ENCODE results near the gene CTNND1. TPM values are rescaled to one million over a fixed set of nuclear protein-coding genes. Genes with fewer than 3 reads are reported as not detected.

The CTNND1 gene
- total and polyA plus RNA-seq, 9 donors: 106 to 145 (median 126) TPM

DNA sequence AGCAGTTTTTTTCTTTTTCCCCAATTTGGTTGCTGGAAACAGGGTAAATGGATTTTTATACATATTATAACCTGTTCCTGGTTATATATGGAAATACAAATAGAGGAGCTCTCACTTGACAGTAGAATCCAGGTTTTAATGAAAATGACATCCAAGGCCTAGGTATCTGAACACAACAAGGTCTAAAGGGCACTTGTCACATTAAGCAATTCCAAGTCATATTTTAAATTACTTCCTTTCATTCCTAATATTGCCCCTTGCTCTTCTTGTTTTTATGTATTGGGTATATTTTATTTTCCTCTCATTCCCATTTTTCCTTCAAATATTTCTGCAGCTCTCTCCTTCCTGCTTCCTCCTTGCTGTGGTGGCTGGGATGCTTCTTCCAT lies 27.1 kb downstream of the CTNND1 start:
- no peak overlapping the region for H3K4me3 ChIP-seq (ENCODE audit: low read length)
- no peaks in the 10 kb centered on the region for H3K27me3 ChIP-seq (ENCODE audit: control insufficient read depth, insufficient read depth, low read length)
- H3K27ac ChIP-seq (ENCODE audit: low read length): no peak overlapping the region
- peaks cover 25% of the 10 kb centered on the region for H3K36me3 ChIP-seq (ENCODE audit: control insufficient read depth, insufficient read depth, low read length)
- peaks cover 9% of the 10 kb centered on the region for H3K4me1 ChIP-seq (ENCODE audit: control insufficient read depth, insufficient read depth, low read length)
- no peak for DNase-seq
- H3K9me3 ChIP-seq (replicated peaks; ENCODE audit: control insufficient read depth, low read depth, low read length): no peaks in the 10 kb centered on the region

DNA sequence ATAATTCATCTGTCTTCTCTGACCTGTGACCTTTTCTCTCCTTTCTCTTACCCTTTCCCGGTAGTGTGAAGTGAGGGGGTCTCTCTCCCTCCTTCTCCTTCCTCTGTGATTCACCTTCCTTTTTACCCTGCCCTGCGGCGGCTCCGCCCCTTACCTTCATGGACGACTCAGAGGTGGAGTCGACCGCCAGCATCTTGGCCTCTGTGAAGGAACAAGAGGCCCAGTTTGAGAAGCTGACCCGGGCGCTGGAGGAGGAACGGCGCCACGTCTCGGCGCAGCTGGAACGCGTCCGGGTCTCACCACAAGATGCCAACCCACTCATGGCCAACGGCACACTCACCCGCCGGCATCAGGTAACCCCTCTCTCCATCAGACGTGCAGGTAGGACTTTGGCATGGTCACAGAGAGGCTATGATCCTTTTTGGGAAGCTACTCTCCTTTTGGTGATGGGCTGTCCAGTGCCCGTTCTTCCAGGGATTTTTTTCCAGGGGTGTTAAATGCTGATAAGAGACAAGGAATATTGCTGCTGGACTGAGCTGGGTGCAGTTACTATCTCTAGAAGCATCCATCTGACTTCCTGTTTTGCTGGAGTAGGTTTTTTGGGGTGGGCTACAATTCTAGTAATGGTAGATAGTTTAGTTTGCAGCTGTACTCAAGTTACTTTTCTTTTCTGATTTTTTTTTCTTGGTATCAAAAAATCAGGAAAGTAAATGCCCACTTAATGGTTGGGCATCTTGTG lies 29.9 kb downstream of the CTNND1 start:
- peaks cover 7% of the 10 kb centered on the region for H3K4me1 ChIP-seq (ENCODE audit: control insufficient read depth, insufficient read depth, low read length)
- no peak overlapping the region for H3K4me3 ChIP-seq (ENCODE audit: low read length)
- H3K27ac ChIP-seq (ENCODE audit: low read length): peak overlapping the region; percentile 71
- no peaks in the 10 kb centered on the region for H3K27me3 ChIP-seq (ENCODE audit: control insufficient read depth, insufficient read depth, low read length)
- 91% methylated on average over 13 of the region's 22 CpGs for WGBS (ENCODE audit: insufficient coverage)
- DNase-seq: no peak
- H3K36me3 ChIP-seq (ENCODE audit: control insufficient read depth, insufficient read depth, low read length): peaks cover 44% of the 10 kb centered on the region
- no peaks in the 10 kb centered on the region for H3K9me3 ChIP-seq (replicated peaks; ENCODE audit: control insufficient read depth, low read depth, low read length)

DNA sequence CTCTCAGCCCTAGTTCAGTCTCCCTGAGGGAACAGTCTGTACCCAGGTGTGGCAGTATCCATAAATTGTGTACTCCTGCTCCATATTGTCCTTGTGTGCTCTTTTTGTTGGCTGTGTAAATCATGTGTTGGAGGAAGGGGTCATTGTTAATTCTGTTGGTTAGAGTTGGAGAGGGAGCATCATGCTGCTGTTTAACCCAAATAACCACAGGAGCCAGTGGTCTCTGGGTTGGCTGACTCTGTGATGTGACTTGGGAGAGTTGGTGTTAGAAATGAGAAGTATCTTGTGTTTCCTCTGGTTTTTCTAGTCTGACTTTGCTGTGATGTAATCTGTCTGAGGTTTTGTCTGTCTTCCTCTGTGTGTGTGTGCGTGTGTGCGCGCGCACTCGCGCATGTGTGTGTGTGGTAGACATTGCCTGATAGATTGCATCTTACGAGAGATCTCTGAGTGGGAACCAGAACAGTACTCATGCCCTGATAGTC lies 30.5 kb downstream of the CTNND1 start:
- peaks cover 7% of the 10 kb centered on the region for H3K4me1 ChIP-seq (ENCODE audit: control insufficient read depth, insufficient read depth, low read length)
- WGBS (ENCODE audit: insufficient coverage): no CpG with 5 or more reads among the region's 7 CpGs
- H3K36me3 ChIP-seq (ENCODE audit: control insufficient read depth, insufficient read depth, low read length): peaks cover 49% of the 10 kb centered on the region
- peak overlapping the region; percentile 71 for H3K27ac ChIP-seq (ENCODE audit: low read length)
- DNase-seq: peak; percentile 79
- no peaks in the 10 kb centered on the region for H3K9me3 ChIP-seq (replicated peaks; ENCODE audit: control insufficient read depth, low read depth, low read length)
- no peaks in the 10 kb centered on the region for H3K27me3 ChIP-seq (ENCODE audit: control insufficient read depth, insufficient read depth, low read length)
- H3K4me3 ChIP-seq (ENCODE audit: low read length): no peak overlapping the region

DNA sequence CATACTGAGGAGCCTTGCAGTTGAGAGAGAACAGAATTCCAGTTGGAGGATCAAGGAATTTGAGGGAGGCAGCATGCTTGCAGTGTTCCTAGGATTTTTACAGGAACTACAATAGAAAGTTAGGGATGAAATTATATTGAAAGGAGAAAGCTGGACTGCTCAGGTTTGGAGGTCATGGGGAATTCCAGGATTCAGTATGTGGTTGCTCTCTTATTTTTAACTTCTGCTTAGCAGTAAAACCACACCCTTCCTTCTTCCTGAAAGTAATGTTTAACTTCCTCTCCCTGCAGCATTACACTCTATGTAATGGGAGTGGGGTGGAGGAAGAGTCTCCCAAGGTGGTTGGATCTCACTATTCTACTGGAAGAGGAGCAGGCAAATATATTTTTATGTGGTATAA lies 31.3 kb downstream of the CTNND1 start:
- H3K9me3 ChIP-seq (replicated peaks; ENCODE audit: control insufficient read depth, low read depth, low read length): no peaks in the 10 kb centered on the region
- peak; percentile 56 for DNase-seq
- peaks cover 7% of the 10 kb centered on the region for H3K4me1 ChIP-seq (ENCODE audit: control insufficient read depth, insufficient read depth, low read length)
- H3K36me3 ChIP-seq (ENCODE audit: control insufficient read depth, insufficient read depth, low read length): peaks cover 51% of the 10 kb centered on the region
- H3K27ac ChIP-seq (ENCODE audit: low read length): peak overlapping the region; percentile 71
- H3K27me3 ChIP-seq (ENCODE audit: control insufficient read depth, insufficient read depth, low read length): no peaks in the 10 kb centered on the region
- H3K4me3 ChIP-seq (ENCODE audit: low read length): no peak overlapping the region

DNA sequence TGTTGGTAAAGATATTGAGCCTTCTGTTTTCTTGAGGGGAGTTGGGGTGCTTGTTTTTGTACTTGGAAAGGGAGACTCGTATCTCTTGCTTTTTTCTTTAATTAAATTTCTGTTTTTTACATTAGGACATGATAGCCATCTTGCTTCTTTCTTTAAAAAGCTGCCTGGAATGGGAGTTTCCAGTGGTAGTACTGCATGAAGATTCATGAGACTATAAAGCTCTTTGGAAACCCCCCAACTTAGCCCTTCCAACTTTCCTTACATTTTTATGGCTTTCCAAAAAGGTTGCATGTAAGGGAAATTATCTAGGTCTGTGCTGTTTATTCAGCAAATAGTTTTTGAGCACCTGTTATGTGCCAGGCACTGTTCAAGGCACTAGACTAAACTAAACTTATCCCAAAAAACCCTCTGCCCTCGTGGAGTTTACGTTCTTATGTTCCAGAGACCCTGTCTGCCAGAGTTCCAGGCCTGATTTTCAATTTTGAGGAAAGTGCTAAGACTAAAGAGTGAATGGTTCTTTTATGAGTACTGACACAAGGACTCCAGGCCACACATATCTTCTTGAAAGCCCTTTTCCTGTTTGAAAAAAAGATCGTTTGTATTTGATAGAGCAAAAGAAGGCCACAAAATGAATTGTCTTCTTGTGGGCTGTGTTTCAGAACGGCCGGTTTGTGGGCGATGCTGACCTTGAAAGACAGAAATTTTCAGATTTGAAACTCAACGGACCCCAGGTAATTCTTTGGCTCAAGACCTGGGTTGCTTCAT lies 31.9 kb downstream of the CTNND1 start:
- H3K9me3 ChIP-seq (replicated peaks; ENCODE audit: control insufficient read depth, low read depth, low read length): no peaks in the 10 kb centered on the region
- peak; percentile 72 for DNase-seq
- no peaks in the 10 kb centered on the region for H3K27me3 ChIP-seq (ENCODE audit: control insufficient read depth, insufficient read depth, low read length)
- peak overlapping the region; percentile 71 for H3K27ac ChIP-seq (ENCODE audit: low read length)
- H3K4me1 ChIP-seq (ENCODE audit: control insufficient read depth, insufficient read depth, low read length): peaks cover 8% of the 10 kb centered on the region
- no CpG with 5 or more reads among the region's 8 CpGs for WGBS (ENCODE audit: insufficient coverage)
- peaks cover 55% of the 10 kb centered on the region for H3K36me3 ChIP-seq (ENCODE audit: control insufficient read depth, insufficient read depth, low read length)
- H3K4me3 ChIP-seq (ENCODE audit: low read length): no peak overlapping the region

DNA sequence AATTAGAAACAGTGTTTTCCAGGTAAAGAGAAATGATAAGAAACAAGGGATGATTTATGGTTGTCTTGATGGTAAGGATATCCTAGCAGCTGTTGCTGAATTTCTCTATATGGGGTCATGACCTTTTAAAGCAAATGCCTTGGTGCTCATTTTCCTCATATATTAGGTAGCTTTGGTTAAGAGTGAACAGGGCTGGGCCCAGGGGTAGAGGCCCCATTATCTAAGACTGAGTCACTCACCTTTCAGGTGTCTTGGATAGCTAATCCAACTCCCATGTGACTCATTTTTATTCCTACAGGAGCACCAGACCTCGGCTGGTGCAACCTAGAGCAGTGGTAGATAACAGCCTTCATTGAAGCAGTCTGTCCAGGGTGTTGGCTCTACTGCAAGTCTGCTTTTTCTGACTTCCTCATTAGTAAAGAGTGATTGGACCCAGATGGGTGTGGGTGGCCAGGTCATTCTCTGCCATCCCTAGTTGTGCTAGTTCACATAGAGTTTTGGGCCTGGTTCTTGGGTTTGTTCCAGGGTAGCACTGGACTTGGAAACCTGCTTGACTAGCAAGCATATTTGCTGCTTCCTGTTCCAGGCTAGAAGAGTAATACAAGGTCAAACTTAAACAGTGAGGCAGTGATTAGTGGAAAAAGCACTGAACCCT lies 37.4 kb downstream of the CTNND1 start:
- H3K27me3 ChIP-seq (ENCODE audit: control insufficient read depth, insufficient read depth, low read length): no peaks in the 10 kb centered on the region
- peaks cover 57% of the 10 kb centered on the region for H3K36me3 ChIP-seq (ENCODE audit: control insufficient read depth, insufficient read depth, low read length)
- peak; percentile 38 for DNase-seq
- no peak overlapping the region for H3K4me3 ChIP-seq (ENCODE audit: low read length)
- peak overlapping the region; percentile 17 for H3K27ac ChIP-seq (ENCODE audit: low read length)
- H3K9me3 ChIP-seq (replicated peaks; ENCODE audit: control insufficient read depth, low read depth, low read length): no peaks in the 10 kb centered on the region
- peaks cover 16% of the 10 kb centered on the region for H3K4me1 ChIP-seq (ENCODE audit: control insufficient read depth, insufficient read depth, low read length)
- no CpG with 5 or more reads among the region's 1 CpG for WGBS (ENCODE audit: insufficient coverage)

DNA sequence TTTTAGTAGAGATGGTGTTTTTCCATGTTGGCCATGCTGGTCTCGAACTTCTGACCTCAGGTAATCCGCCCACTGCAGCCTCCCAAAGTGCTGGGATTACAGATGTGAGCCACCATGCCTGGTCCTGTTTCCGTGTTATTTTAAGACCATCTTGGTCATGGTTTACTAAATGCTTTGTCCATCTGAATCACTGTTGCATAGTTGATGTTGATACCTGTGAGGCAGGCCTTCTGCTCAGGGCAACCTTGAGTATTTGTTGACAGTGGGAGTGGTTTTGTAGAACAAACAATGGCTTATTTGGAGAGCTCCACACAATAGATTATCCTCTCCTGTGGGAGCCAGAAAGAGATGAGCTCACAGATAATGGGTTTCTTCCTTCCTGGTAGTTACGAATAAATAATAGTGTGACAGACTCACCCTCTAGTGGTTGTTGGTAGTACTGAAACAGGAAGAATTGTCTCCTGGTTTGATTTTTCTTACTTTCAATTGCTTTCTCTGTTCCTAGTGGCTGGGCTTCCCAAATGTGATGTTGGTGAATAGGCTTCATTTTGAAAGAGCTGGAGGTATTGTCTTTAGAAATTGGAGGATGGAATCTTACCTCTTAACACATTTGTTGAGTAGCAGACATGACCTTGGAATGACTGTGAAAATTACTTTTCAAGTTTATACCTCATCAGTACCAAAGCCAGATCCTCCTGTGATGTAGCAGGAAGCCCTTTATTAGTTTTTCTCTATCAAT lies 39.0 kb downstream of the CTNND1 start:
- Histone ChIP-seq H3K27me3 (ENCODE audit: control insufficient read depth, insufficient read depth, low read length) (no peaks in the 10 kb centered on the region), H3K4me1 (ENCODE audit: control insufficient read depth, insufficient read depth, low read length) (peaks cover 16% of the 10 kb centered on the region), H3K27ac (ENCODE audit: low read length) (peak overlapping the region; percentile 18), H3K9me3 (replicated peaks; ENCODE audit: control insufficient read depth, low read depth, low read length) (no peaks in the 10 kb centered on the region), H3K36me3 (ENCODE audit: control insufficient read depth, insufficient read depth, low read length) (peaks cover 57% of the 10 kb centered on the region), H3K4me3 (ENCODE audit: low read length) (no peak overlapping the region)
- WGBS (ENCODE audit: insufficient coverage): 85% methylated on average over 2 of the region's 4 CpGs
- peak; percentile 86 for DNase-seq

DNA sequence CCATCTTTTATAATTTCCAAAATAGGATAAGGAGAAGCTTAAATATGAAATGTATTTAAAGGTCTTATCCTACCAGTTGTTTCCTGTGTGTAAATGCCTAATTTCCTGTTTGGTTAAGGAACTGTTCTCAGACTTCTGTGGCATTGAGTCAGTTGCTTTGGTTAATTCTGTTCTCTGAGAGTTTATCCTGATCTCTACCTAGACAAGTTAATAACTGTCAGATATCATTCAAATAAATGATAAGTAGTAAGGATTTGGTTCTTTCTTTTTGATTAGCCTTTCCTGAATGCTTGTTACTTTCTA lies 39.5 kb downstream of the CTNND1 start:
- no peak overlapping the region for H3K4me3 ChIP-seq (ENCODE audit: low read length)
- peaks cover 57% of the 10 kb centered on the region for H3K36me3 ChIP-seq (ENCODE audit: control insufficient read depth, insufficient read depth, low read length)
- DNase-seq: no peak
- H3K4me1 ChIP-seq (ENCODE audit: control insufficient read depth, insufficient read depth, low read length): peaks cover 16% of the 10 kb centered on the region
- H3K27ac ChIP-seq (ENCODE audit: low read length): no peak overlapping the region
- H3K27me3 ChIP-seq (ENCODE audit: control insufficient read depth, insufficient read depth, low read length): no peaks in the 10 kb centered on the region
- no peaks in the 10 kb centered on the region for H3K9me3 ChIP-seq (replicated peaks; ENCODE audit: control insufficient read depth, low read depth, low read length)

DNA sequence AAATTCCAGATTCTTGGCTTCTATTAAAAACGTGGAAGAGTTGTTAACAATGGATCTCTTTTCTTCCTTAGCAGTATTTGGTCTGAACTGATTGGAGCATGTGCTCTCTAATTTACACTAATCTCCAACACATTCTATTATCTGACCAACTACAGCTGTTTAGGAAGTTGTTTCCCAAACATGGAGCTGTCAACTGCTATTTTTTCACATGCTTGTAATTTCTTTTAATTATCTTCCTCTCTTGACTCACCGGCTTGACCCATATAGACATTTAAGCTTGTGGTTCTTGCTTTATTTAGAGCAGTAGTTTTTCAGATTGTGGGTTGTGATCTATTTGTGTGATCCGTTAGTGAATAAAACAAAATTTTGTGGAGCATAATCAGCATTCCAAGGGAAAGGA lies 40.8 kb downstream of the CTNND1 start:
- Histone ChIP-seq H3K27ac (ENCODE audit: low read length) (no peak overlapping the region), H3K36me3 (ENCODE audit: control insufficient read depth, insufficient read depth, low read length) (peaks cover 59% of the 10 kb centered on the region), H3K27me3 (ENCODE audit: control insufficient read depth, insufficient read depth, low read length) (no peaks in the 10 kb centered on the region), H3K4me1 (ENCODE audit: control insufficient read depth, insufficient read depth, low read length) (peaks cover 16% of the 10 kb centered on the region), H3K4me3 (ENCODE audit: low read length) (no peak overlapping the region), H3K9me3 (replicated peaks; ENCODE audit: control insufficient read depth, low read depth, low read length) (no peaks in the 10 kb centered on the region)
- 100% methylated on average over 1 of the region's 3 CpGs for WGBS (ENCODE audit: insufficient coverage)
- DNase-seq: no peak

DNA sequence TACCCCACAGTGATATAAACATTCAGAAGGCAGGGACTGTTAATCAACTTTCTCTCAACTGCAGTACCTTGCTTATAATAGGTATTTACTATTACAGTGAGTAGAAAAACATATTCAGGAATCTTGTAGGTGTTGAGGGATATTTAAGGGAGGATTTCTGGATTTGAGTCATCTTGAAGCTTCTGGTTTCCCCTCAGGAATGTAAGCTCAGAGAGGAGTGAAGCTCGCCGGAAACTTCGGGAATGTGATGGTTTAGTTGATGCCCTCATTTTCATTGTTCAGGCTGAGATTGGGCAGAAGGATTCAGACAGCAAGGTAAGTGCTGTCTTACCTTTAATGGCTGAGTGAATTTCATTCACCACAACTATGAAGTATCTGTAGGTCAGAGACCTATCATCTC lies 42.9 kb downstream of the CTNND1 start:
- Histone ChIP-seq H3K4me3 (ENCODE audit: low read length) (no peak overlapping the region), H3K36me3 (ENCODE audit: control insufficient read depth, insufficient read depth, low read length) (peaks cover 66% of the 10 kb centered on the region), H3K27ac (ENCODE audit: low read length) (no peak overlapping the region), H3K4me1 (ENCODE audit: control insufficient read depth, insufficient read depth, low read length) (peaks cover 6% of the 10 kb centered on the region), H3K27me3 (ENCODE audit: control insufficient read depth, insufficient read depth, low read length) (no peaks in the 10 kb centered on the region), H3K9me3 (replicated peaks; ENCODE audit: control insufficient read depth, low read depth, low read length) (no peaks in the 10 kb centered on the region)
- DNase-seq: no peak
- 87% methylated on average over 3 of the region's 3 CpGs for WGBS (ENCODE audit: insufficient coverage)
